SJSA1 (cell line): ENCODE measurements around the gene CLC. TPM values are rescaled to one million over a fixed set of nuclear protein-coding genes. Genes with fewer than 3 reads are reported as not detected.
"Not testable (repeated sequence)": the region's sequence is repeated elsewhere in the genome, so short reads cannot be mapped to it uniquely, and the experiment has no call there.

ENCODE experiments used
- DNase-seq, 2 experiments: peaks; one replicate each; pipeline ENCODE4 v3.0.0-alpha.2; 2015 to 2020; ENCODE audit warnings: low spot score in 2 of 2, low read depth in 1 of 2
- H3K27ac ChIP-seq: fragments of 250-450 bp; sonication (Bioruptor Pico); 2 replicates; pipeline ENCODE4 v1.5.1; 2020; ENCODE audit warnings: mild to moderate bottlenecking, moderate library complexity
- H3K27me3 ChIP-seq: fragments of 250-450 bp; sonication (Bioruptor Pico); replicated peaks from 2 replicates; pipeline ENCODE4 v1.5.1; 2020; ENCODE audit warnings: mild to moderate bottlenecking, moderate library complexity
- H3K36me3 ChIP-seq: fragments of 250-450 bp; sonication (Bioruptor Pico); 2 replicates; pipeline ENCODE4 v1.5.1; 2020; ENCODE audit warnings: mild to moderate bottlenecking
- H3K4me1 ChIP-seq: fragments of 250-450 bp; sonication (Bioruptor Pico); replicated peaks from 2 replicates; pipeline ENCODE4 v1.6.1; 2021; ENCODE audit warnings: mild to moderate bottlenecking
- H3K4me3 ChIP-seq: fragments of 250-450 bp; sonication (Bioruptor Pico); 2 replicates; pipeline ENCODE4 v1.5.1; 2020; ENCODE audit warnings: mild to moderate bottlenecking
- H3K9me3 ChIP-seq: fragments of 250-450 bp; sonication (Bioruptor Pico); replicated peaks from 2 replicates; pipeline ENCODE4 v1.5.1; 2020; ENCODE audit warnings: mild to moderate bottlenecking
- total RNA-seq: library from RNA; depleted of rRNA; stranded (reverse); fragments of >200 nt; shearing (Covaris generic); gene quantifications from 2 replicates; pipeline ENCODE4 v1.2.3, GENCODE V29; 2014

The CLC gene
- total RNA-seq, 1 experiment from 2014 or later: not detected

DNA sequence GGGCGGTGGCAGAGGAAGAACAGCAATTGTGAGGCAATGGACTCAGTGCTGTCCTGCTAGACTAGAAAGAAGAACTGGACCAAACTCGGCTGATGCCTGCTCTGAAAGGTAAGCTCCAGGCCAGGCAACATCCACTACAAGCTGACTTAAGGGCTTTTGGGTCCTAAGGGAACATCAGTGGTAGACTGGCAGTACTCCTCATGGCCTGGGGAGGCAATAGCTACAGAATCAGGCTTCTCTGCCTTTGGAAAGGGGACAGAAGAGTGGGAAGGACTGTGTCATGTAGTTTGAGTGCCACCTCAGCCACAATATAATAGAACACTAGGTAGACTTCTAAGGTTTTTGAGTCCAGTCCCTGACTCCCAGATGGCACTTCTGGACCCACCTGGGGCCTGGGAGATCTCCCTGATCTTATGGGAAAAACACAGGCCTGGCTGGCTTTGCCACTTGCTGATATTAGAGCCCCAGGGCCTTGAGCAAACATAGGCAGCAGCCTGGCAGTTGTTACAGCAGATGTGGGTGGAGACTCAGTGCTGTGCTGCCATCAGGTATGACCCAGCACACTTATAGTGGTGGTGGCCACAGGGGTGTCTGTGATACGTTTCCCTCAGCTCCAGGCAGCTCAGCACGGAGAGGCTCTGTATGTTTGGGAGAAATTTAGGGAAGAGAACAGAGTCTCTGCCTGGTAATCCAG is 9.2 kb upstream of the CLC start:
- Histone ChIP-seq H3K4me3 (no peak overlapping the region), H3K4me1 (no peaks in the 10 kb centered on the region), H3K27me3 (peaks cover 30% of the 10 kb centered on the region), H3K27ac (no peak overlapping the region), H3K36me3 (no peaks in the 10 kb centered on the region), H3K9me3 (no peaks in the 10 kb centered on the region)
- no peak for DNase-seq

DNA sequence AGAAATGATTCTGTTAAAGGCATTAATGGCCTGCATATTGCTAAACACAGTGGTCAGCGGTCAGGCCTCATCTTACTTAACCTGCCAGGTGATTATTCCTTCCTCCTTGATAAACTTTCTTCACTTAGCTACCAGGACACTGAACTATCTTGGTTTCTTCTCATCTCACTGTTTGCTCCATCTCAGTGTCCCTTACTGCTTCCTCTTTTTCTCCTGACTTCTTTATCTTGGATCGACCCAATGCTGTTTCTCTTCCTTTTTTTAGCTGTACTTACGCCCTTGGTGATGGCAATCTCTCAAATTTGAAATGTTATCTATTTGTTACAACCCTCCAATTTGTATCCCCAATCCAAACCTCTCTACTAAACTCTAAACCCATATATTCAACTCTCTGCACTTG is 7.8 kb upstream of the CLC start:
- Histone ChIP-seq H3K27me3 (peaks cover 34% of the 10 kb centered on the region), H3K27ac (no peak overlapping the region), H3K36me3 (no peaks in the 10 kb centered on the region), H3K4me3 (no peak overlapping the region), H3K4me1 (no peaks in the 10 kb centered on the region), H3K9me3 (no peaks in the 10 kb centered on the region)
- DNase-seq: no peak

DNA sequence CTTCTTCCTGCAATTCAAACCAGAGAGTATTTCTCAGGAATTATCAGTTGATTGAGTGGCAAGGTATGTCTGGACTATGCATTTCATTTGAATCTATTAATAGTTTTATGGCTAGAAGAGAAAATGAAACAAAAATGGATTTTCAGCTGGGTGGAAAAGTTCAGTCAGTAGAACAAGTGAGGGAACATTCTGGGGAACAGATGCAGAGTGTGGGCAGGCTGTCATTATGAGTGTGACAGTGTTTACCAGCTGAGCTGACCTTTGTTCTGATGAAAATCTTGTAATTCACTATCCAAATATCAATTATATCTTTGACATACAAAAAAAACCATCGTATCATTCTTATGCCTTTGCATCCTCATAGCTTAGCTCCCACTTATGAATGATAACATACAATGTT is 2.6 kb upstream of the CLC start:
- Histone ChIP-seq H3K27me3 (peaks cover 25% of the 10 kb centered on the region), H3K9me3 (no peaks in the 10 kb centered on the region), H3K4me1 (no peaks in the 10 kb centered on the region), H3K36me3 (no peaks in the 10 kb centered on the region), H3K4me3 (no peak overlapping the region), H3K27ac (no peak overlapping the region)
- DNase-seq: no peak

DNA sequence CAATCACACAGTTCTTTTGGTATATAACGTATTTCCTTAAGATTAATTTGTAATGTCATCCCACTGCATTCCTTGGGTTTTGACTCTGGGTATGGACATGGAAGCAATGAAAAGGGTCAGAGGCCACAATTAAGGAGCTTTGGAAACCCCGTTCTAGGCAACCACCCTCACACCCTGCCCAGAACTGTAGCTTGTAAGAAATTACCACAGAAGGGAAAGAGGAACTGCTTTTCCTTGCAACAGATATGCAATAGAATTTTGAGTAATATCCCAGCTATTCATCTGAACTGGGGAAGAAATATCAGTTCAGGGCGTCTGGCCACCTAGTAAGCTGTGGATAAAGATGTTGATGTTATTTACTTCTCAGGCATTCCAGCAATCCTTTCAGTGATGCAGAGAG is 985 bp upstream of the CLC start:
- Histone ChIP-seq H3K27ac (no peak overlapping the region), H3K9me3 (no peaks in the 10 kb centered on the region), H3K36me3 (no peaks in the 10 kb centered on the region), H3K4me3 (no peak overlapping the region), H3K4me1 (no peaks in the 10 kb centered on the region), H3K27me3 (peaks cover 17% of the 10 kb centered on the region)
- DNase-seq: no peak

DNA sequence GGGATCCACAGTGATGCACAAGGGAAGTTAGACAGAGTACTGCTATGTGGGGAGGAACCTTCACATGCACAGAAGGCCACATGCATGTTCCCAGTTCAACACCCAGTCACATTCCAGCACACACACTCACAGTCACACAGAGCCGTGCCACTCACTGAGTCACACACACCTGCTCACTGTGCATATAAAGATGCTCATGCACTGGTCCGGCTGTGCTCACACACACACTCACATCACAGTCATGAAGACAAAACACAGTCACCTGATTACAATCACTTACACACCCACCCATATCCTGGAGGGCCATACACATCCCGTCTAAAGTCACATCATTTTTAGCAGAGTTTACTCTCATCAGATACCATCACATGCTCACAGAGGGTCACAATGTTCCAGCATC is 478 bp downstream of the CLC start:
- Histone ChIP-seq H3K27ac (no peak overlapping the region), H3K36me3 (no peaks in the 10 kb centered on the region), H3K4me3 (no peak overlapping the region), H3K9me3 (no peaks in the 10 kb centered on the region), H3K4me1 (no peaks in the 10 kb centered on the region), H3K27me3 (peaks cover 12% of the 10 kb centered on the region)
- no peak for DNase-seq

DNA sequence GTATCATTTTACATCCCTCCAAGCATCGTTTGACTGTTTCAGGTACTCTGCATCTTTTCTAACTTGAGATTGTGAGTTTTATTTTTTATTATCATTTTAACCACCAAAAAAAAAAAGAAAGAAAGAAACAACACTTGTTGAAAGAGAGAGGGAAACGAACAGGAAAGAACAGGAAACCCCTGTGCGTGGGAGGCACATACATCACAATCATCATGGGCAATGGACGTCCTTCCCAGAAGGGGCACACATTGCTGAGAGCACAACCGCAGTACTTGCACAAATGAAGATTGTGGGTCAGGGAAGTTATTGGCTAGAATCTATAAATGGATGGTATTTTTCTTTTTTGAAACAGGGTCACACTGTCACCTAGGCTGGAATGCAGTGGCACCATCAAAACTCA is 1.7 kb downstream of the CLC start:
- DNase-seq: no peak
- no peak overlapping the region for H3K4me3 ChIP-seq
- no peaks in the 10 kb centered on the region for H3K4me1 ChIP-seq
- no peak overlapping the region for H3K27ac ChIP-seq
- H3K36me3 ChIP-seq: no peaks in the 10 kb centered on the region
- no peaks in the 10 kb centered on the region for H3K9me3 ChIP-seq
- peaks cover 10% of the 10 kb centered on the region for H3K27me3 ChIP-seq

DNA sequence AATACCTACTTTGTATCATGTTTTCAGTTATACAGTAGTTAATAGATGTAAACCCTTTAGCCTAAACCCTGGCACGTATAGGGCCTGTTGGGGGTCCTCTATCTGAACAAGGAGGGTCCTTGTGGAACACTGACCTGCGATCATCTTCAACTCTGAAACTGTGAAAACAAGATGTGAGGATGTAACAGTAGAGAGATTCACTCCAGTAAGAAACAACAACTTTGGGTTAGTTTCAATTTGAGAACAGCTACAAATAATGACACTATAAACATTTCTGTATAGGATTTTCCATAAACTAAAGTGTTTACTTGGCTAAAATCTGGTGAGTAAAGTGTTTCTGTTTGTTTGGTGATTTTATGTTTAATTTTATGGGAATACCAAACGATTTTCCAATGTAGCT is 2.1 kb downstream of the CLC start:
- Histone ChIP-seq H3K27me3 (peaks cover 6% of the 10 kb centered on the region), H3K4me1 (no peaks in the 10 kb centered on the region), H3K27ac (no peak overlapping the region), H3K9me3 (no peaks in the 10 kb centered on the region), H3K36me3 (no peaks in the 10 kb centered on the region), H3K4me3 (no peak overlapping the region)
- DNase-seq: no peak

DNA sequence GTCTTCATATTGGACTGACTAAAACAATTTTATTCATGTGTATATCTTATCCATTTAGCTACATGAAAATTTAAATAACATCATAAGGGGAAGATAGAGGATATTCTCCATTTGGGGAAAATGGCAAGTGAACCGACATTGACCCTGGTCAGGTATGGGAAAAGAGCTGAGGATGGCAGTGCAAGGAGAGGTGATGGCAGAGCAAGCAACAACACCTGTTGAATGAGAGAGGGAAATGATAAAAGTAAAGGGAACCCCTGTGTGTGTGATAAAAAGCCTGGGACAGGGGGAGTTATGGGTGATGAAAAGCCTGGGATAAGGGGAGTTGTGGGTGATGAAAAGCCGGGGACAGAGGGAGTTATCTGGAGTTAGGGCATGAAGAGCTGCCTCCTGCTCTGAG is 4.0 kb downstream of the CLC start:
- DNase-seq: no peak
- Histone ChIP-seq H3K4me3 (no peak overlapping the region), H3K9me3 (no peaks in the 10 kb centered on the region), H3K4me1 (no peaks in the 10 kb centered on the region), H3K27ac (no peak overlapping the region), H3K36me3 (no peaks in the 10 kb centered on the region), H3K27me3 (peaks cover under 1% of the 10 kb centered on the region; the same call in 1 of the 2 replicates)

DNA sequence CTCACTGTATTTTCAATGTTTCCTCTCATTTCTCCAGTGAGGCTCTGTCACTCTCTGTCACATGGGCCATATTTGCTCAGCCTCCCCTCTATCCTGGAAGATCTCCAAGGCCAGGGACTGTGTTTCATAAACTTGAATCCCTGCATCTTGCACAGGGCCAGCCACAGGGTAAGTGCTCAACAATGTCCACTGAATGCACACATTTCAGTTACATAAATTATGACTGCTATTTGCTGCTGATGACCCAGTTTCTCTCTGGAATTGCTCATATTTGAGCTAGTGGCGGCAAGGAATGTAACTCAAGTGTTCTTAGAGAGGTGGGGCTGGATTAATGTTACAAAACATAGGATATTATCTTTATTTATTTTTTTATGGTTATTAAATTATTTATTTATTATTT is 6.1 kb downstream of the CLC start:
- no peak overlapping the region for H3K27ac ChIP-seq
- DNase-seq: no peak
- H3K36me3 ChIP-seq: no peaks in the 10 kb centered on the region
- H3K4me3 ChIP-seq: no peak overlapping the region
- H3K4me1 ChIP-seq: no peaks in the 10 kb centered on the region
- H3K9me3 ChIP-seq: no peaks in the 10 kb centered on the region
- no peaks in the 10 kb centered on the region; the same call in 1 of the 2 replicates for H3K27me3 ChIP-seq

DNA sequence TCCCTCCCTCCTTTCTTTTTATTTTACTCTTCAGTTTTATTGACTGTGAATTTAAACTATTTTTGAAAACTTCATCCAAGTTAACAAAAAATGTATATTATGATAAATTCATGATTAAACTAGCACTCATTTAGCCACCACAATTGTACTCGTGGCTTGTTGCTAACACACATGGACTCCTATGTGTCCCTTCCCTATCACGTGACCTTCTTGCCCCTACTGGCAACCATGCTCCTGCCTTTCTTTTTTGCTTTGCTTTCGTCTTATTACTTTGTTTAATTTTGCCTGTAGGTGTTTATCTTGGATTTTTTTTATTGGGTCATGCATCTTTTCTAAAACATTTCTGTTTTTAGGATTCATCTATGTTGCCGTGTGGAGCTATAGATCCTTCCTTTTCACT is 8.2 kb downstream of the CLC start:
- no peaks in the 10 kb centered on the region; the same call in 1 of the 2 replicates for H3K27me3 ChIP-seq
- H3K36me3 ChIP-seq: no peaks in the 10 kb centered on the region
- no peak for DNase-seq
- H3K9me3 ChIP-seq: no peaks in the 10 kb centered on the region
- H3K27ac ChIP-seq: no peak overlapping the region
- no peak overlapping the region for H3K4me3 ChIP-seq
- H3K4me1 ChIP-seq: no peaks in the 10 kb centered on the region

DNA sequence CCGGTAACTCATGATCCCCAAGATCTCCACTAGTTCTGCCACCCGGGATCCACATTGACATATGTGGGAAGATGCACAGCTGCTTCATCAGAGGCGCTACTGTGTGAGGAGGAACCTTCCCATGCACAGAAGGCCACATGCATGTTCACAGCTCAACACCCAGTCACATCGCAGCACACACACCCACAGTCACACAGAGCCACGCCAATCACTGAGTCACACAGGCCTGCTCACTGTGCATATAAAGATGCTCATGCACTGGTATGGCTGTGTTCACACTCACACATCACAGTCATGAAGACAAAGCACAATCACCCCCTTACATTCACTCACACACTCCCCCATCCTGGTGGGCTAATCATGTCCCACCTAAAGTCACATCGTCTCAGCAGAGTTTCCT is 9.8 kb downstream of the CLC start:
- Histone ChIP-seq H3K27me3 (peaks cover 3% of the 10 kb centered on the region; the same call in 1 of the 2 replicates), H3K27ac (no peak overlapping the region), H3K36me3 (no peaks in the 10 kb centered on the region), H3K9me3 (no peaks in the 10 kb centered on the region), H3K4me1 (no peaks in the 10 kb centered on the region), H3K4me3 (no peak overlapping the region)
- no peak for DNase-seq

DNA sequence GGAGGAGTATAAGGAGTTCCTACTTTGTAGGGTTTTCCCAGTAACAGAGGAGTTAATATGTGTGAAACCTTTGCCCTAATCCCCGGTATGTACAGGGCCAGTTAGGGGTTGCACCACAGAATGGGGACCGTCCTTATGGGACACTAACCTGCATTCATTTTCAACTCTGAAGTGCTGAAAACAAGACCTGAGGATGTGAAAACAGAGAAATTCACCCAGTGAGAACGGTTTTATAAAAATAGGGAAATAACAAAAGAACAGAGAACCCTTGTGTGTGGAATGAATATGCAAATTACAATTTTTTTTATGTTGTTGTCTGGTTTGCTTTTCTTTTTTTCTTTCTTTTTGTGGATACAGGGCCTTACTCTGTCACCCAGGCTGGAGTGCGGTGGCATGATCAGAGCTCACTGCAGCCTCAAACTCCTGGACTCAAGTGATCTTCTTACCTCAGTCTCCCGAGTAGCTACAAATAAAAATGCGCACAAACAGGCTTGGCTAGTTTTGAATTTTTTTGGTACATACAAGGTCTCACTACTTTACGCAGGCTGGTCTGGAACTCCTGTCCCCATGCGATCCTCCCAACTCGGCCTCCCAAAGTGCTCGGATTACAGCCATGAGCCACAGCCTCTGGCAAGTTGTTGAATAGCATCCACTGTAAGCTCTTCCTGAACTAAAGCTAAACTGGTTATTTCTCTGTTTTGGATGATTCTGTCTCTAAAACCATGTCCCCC is 10.6 kb downstream of the CLC start:
- Histone ChIP-seq H3K27ac (no peak overlapping the region), H3K27me3 (peaks cover 3% of the 10 kb centered on the region; the same call in 1 of the 2 replicates), H3K36me3 (no peaks in the 10 kb centered on the region), H3K4me1 (no peaks in the 10 kb centered on the region), H3K4me3 (no peak overlapping the region), H3K9me3 (no peaks in the 10 kb centered on the region)
- DNase-seq: no peak

DNA sequence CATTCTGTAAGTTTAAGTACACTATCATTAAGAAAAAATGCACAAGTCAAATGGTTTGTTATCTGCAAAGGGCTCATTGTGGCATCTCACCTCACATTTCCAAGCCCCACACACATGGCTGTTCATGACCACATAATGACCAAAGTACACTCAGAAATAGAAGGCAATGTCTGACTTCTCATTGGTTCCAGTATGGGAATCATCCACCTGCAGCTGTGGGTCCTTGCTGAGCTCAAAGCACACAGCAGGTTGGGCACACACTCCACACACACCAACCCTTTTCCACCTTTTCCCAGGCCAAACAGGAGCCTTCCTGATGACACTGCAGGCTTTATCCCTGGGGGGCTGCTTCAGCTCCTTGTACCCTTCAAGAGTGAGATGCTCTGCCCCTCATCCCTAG is 11.8 kb downstream of the CLC start:
- H3K9me3 ChIP-seq: no peaks in the 10 kb centered on the region

DNA sequence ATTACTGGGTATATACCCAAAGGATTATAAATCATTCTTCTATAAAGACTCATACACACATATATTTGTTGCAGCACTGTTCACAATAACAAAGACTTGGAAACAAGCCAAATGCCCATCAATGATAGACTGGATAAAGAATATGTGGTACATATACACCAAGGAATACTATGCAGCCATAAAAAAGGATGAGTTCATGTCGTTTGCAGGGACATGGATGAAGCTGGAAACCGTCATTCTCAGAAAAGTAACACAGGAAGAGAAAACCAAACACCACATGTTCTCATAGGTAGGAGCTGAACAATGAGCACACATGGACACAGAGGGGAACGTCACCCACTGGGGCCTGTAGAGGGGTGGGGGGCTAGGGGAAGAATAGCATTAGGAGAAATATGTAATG is 17.7 kb downstream of the CLC start:
- not testable (repeated sequence) for H3K4me3 ChIP-seq, H3K27me3 ChIP-seq, H3K9me3 ChIP-seq, DNase-seq, H3K27ac ChIP-seq, H3K4me1 ChIP-seq, H3K36me3 ChIP-seq

More for the DNA sequence above, 11.8 kb downstream of the CLC start:
- no peak for DNase-seq
- Histone ChIP-seq H3K4me3 (no peak overlapping the region), H3K27me3 (peaks cover 6% of the 10 kb centered on the region), H3K27ac (no peak overlapping the region), H3K4me1 (no peaks in the 10 kb centered on the region), H3K36me3 (no peaks in the 10 kb centered on the region)
